ENCODE measurements around the gene TRAM1L1. TPM values are rescaled to one million over a fixed set of nuclear protein-coding genes. Genes with fewer than 3 reads are reported as not detected.

The TRAM1L1 gene
- total RNA-seq, result not detected

GRCh38 chr4:117084866-117085701 is at the start of gene TRAM1L1:
Gene TRAM1L1, minus strand, starts transcription at chr4:117085576. Its CDS starts 183 bp downstream, at chr4:117085393.

